ENCODE measurements around the gene PDLIM5. TPM values are rescaled to one million over a fixed set of nuclear protein-coding genes. Genes with fewer than 3 reads are reported as not detected.

Gene PDLIM5
- total RNA-seq, 1 experiment from 2014 or later: 58.0 TPM

DNA sequence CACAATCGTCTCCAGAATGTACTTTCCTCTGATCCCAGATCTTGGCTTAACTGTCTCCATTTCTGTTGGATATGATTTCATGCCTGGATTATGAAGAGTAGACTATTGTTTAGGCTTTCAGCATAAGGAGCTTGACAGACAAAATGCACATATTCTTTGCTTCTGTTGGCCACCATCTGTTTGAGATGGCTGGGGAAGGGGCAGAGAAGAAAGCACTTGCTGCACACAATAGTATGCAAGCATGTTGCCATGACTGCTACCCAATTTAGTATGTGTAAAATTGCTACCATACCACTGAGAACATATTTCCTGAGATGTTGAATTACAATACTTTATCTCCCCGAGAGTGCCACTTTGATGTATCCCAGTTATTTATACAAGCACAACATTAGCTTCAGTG is 178.1 kb downstream of the PDLIM5 start:
- TF ChIP-seq CTCF (conservative IDR thresholded peaks at IDR 0.05): no peak
- no peak overlapping the region for H3K27ac Mint-ChIP-seq
- H3K27me3 Mint-ChIP-seq (ENCODE audit: low read depth): no peaks in the 10 kb centered on the region
- H2BK12ac ChIP-seq (ENCODE audit: insufficient read length, low read depth, low read length): no peak overlapping the region
- H2BK20ac ChIP-seq (ENCODE audit: low read depth, low read length, poor library complexity, severe bottlenecking): no peak overlapping the region
- no peaks in the 10 kb centered on the region for H3K9me3 Mint-ChIP-seq
- DNase-seq: no peak
- H2AFZ ChIP-seq (ENCODE audit: low read length): no peak overlapping the region
- H3K79me1 ChIP-seq (ENCODE audit: insufficient read depth, low read depth, low read length, poor library complexity, severe bottlenecking): no peaks in the 10 kb centered on the region
- no peak overlapping the region for H3K4me2 ChIP-seq (ENCODE audit: insufficient read depth, insufficient read length, low read length)
- no peak overlapping the region for H3T11ph ChIP-seq (ENCODE audit: low read length)
- H3K18ac ChIP-seq (ENCODE audit: insufficient read length, low read depth, low read length): no peak overlapping the region
- no peak overlapping the region for H4K8ac ChIP-seq (replicated peaks; ENCODE audit: insufficient read length, low read depth, low read length)
- H2AK5ac ChIP-seq (ENCODE audit: insufficient read length, low read length): no peak overlapping the region
- H3K14ac ChIP-seq (ENCODE audit: insufficient read depth, low read length): no peak overlapping the region
- no peaks in the 10 kb centered on the region for H3K4me1 ChIP-seq (ENCODE audit: insufficient read depth, low read length)
- no peak overlapping the region for H3K4me3 Mint-ChIP-seq
- H2BK5ac ChIP-seq (ENCODE audit: insufficient read length, low read length): no peak overlapping the region
- H3K36me3 Mint-ChIP-seq (ENCODE audit: insufficient read depth in 1 of 3, low read depth in 3 of 3): no peaks in the 10 kb centered on the region
- no peak overlapping the region for H3K56ac ChIP-seq (ENCODE audit: insufficient read length, low read depth, low read length)
- H3K23ac ChIP-seq (ENCODE audit: insufficient read length, low read depth, low read length): no peak overlapping the region
- H3K4me1 Mint-ChIP-seq: no peaks in the 10 kb centered on the region
- H3K9ac ChIP-seq (ENCODE audit: extremely low read depth, insufficient read length, low read length): no peak overlapping the region
- no peak overlapping the region for H2BK15ac ChIP-seq (ENCODE audit: low read depth, low read length)
- H3K79me2 ChIP-seq (ENCODE audit: insufficient read depth, low read length): no peaks in the 10 kb centered on the region
- no peaks in the 10 kb centered on the region for H3K9me3 ChIP-seq (ENCODE audit: control insufficient read depth, low read depth, low read length)
- no peak overlapping the region for H4K91ac ChIP-seq (ENCODE audit: insufficient read length, low read depth, low read length)
- no peak overlapping the region for H3K4ac ChIP-seq (ENCODE audit: low read depth, low read length)
- no peak overlapping the region for H3K27ac ChIP-seq (ENCODE audit: insufficient read length, low read depth, low read length)
- no peaks in the 10 kb centered on the region for H4K20me1 ChIP-seq (ENCODE audit: control insufficient read depth, insufficient read depth, insufficient read length)
- no peak overlapping the region for H4K5ac ChIP-seq (ENCODE audit: insufficient read length, low read depth, low read length)
- H3K23me2 ChIP-seq (ENCODE audit: insufficient read length, low read depth, low read length, poor library complexity, severe bottlenecking): no peaks in the 10 kb centered on the region
- WGBS (ENCODE audit: extremely low coverage, insufficient read length, low lambda C conversion rate): no CpG with 5 or more reads among the region's 2 CpGs
- H3K27me3 ChIP-seq (ENCODE audit: insufficient read depth, low read length): no peaks in the 10 kb centered on the region
- no peak overlapping the region for H2BK120ac ChIP-seq (ENCODE audit: low read depth, low read length, poor library complexity, severe bottlenecking)

All from H9 (cell line).